ENCODE measurements around the gene ANGPT4.

ANGPT4 gene

DNA sequence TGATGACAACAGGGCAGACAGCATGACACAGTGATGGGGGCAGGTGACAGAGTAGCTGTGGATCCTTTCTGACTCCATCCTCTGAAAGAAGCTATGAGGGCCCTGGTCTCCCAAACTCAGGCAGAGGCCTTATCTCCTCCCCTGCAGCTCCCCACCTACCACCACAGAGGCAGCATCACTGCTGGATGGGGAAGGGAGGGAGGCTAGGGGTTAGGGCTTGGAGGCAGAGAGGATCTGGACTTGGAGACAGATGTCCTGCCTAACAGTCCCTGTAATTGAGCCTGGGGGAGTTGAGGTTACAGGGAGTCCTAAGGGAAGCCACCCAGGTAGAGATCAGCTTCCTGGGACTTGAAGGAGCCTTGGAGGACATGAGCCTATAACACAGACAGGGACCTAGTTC, 44.7 kb downstream of the ANGPT4 start:
- TF ChIP-seq, protein P1, sequence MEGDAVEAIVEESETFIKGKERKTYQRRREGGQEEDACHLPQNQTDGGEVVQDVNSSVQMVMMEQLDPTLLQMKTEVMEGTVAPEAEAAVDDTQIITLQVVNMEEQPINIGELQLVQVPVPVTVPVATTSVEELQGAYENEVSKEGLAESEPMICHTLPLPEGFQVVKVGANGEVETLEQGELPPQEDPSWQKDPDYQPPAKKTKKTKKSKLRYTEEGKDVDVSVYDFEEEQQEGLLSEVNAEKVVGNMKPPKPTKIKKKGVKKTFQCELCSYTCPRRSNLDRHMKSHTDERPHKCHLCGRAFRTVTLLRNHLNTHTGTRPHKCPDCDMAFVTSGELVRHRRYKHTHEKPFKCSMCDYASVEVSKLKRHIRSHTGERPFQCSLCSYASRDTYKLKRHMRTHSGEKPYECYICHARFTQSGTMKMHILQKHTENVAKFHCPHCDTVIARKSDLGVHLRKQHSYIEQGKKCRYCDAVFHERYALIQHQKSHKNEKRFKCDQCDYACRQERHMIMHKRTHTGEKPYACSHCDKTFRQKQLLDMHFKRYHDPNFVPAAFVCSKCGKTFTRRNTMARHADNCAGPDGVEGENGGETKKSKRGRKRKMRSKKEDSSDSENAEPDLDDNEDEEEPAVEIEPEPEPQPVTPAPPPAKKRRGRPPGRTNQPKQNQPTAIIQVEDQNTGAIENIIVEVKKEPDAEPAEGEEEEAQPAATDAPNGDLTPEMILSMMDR (IDR thresholded peaks at IDR 0.05; ENCODE audit: borderline replicate concordance, insufficient read depth, low read depth, low read length) = no peak
- H3K4me3 ChIP-seq (ENCODE audit: low read depth, low read length) = no peak overlapping the region

DNA sequence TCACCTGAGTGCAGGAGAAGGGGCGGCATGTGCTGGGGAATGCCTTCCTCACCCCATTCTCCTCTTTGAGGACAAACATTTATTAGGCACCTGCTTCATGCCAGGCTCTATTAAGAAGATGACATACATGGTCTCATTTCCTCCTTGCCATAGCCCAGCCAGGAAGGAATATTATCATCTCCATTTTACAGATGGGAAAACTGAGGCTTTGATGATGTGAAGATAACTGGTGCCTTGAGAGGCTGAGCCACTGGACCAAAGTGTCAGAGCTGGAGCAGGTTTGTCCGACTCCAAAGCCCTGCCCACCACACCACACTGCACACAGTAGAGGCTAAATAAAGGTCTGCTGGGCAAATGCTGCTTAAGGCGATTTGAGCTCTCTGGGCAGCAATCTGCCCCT, 45.4 kb downstream of the ANGPT4 start:
- no peak overlapping the region for H3K4me3 ChIP-seq (ENCODE audit: low read depth, low read length)
- TF ChIP-seq, protein P1 (IDR thresholded peaks at IDR 0.05; ENCODE audit: borderline replicate concordance, insufficient read depth, low read depth, low read length) = no peak

DNA sequence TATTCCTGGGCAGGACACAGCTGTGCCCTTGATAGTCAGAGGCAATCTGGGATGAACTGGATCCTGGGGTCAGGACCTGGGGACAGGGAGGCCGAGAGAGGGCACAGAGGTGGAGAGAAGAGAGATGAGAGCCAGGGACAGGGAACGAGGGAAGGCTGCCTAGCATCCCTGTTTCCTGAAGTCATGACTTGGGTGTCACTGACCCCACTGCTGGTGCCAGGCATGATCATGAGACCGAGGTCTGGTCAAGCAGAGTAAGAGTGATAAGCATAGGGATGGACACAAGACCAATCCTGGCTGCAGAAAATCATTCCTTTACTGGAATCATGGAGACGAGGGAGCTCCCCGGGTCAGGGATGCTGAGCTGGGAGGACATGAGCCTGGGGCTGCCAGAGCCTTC, 46.5 kb downstream of the ANGPT4 start:
- no peak overlapping the region for H3K4me3 ChIP-seq (ENCODE audit: low read depth, low read length)
- TF ChIP-seq, protein P1 (IDR thresholded peaks at IDR 0.05; ENCODE audit: borderline replicate concordance, insufficient read depth, low read depth, low read length) = no peak

DNA sequence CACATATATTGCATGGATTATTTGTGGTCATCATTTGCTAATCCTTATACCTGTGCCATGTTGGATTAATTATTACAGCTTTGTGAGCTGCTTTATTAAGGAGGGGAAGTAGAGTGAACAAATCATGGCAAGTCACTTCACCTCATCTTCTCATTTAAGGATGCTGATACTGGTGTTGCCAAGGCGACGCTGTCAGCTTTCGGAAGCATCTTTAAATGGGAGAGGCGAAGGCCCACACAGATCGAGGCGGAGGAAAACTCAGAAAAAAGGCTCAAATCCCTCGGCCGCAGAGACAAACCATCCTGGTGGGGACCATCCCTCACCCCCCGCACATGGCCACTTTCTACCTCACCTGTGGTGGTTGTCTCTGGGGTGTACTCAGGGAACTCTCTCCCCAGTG, 47.9 kb downstream of the ANGPT4 start:
- H3K4me3 ChIP-seq (ENCODE audit: low read depth, low read length) = no peak overlapping the region
- TF ChIP-seq, protein P1 (IDR thresholded peaks at IDR 0.05; ENCODE audit: borderline replicate concordance, insufficient read depth, low read depth, low read length) = no peak

DNA sequence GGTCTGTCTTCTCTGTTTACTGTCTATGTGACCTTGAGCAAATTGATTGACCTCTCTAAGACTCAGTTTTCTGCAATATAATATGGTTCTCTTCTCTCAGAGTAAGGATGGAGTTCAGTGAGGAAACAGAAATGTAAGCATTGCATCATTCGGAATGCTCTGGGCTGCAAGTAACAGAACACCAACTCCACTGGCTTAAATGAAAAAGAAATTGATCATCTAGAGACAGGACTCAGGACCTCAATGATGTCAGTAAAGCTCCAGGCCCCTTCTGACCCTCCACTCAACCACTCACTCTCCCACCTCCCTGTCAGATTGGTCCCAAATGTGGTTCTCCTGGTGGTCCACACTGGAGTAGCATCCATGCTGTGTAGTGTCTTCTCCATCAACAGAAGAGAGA, 50.7 kb downstream of the ANGPT4 start:
- H3K4me3 ChIP-seq (ENCODE audit: low read depth, low read length) = no peak overlapping the region
- TF ChIP-seq, protein P1 (IDR thresholded peaks at IDR 0.05; ENCODE audit: borderline replicate concordance, insufficient read depth, low read depth, low read length) = no peak

DNA sequence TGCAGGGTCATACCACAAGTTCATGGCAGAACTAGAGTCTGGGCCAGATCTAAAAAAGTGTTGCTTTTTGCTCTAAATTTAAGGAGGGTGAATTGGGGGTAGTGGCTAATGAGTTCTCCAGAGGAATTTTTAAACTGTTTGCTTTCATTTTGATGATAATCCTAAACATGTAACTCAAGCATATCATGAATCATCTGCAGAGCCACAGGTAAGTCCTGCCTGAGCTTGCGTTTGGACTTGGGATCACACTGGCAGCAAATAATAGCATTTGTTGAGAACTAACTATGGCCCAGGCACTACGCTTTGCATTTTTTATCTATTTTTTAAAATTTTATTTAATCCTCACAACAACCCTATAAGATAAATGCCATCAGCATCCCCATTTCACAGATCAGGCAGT, 55.2 kb downstream of the ANGPT4 start:
- no peak overlapping the region for H3K4me3 ChIP-seq (ENCODE audit: low read depth, low read length)
- TF ChIP-seq, protein P1 (IDR thresholded peaks at IDR 0.05; ENCODE audit: borderline replicate concordance, insufficient read depth, low read depth, low read length) = no peak

DNA sequence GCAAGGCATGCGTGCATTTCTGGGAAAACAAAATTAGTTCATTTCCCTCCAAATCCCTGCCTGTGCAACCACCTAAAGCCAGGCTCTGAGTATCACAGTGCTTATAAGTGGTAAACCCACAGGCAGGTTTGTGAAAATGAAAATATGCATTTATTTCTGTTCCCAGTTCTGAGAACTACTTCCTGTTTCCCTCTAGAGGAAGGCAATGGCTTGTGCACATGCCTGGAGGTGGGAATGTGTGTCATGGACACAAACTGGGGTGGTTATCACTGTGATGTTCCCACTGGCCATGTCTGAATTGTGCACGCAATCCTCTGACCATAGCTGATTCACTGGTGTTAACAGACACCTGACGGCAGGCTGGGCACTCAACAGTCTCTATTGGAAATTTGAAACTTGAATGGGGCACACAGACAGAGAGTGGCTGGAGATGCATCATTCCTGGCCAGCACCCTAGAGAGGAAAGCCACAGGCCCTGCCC, 56.3 kb downstream of the ANGPT4 start:
- TF ChIP-seq, protein P1 (IDR thresholded peaks at IDR 0.05; ENCODE audit: borderline replicate concordance, insufficient read depth, low read depth, low read length) = no peak
- H3K4me3 ChIP-seq (ENCODE audit: low read depth, low read length) = no peak overlapping the region

Data from GM12875 (cell line).